H1 (cell line): ENCODE data around the gene SPATA32. TPM values are rescaled to one million over a fixed set of nuclear protein-coding genes. Genes with fewer than 3 reads are reported as not detected.

Experiments used
- CTCF ChIA-PET: fragments of 300-600 bp; sonication (Branson Sonifier 250); formaldehyde crosslinking; loops from one replicate; lab custom pipeline; 2021; ENCODE audit not compliant: partially characterized antibody; lab: Charles Lee
- POLR2A ChIA-PET: fragments of 300-600 bp; sonication (Branson Sonifier 250); formaldehyde crosslinking; loops from one replicate; lab custom pipeline; 2021; ENCODE audit warnings: inconsistent platforms; ENCODE audit not compliant: partially characterized antibody; lab: Charles Lee
- DNase-seq, 2 experiments: peaks; one replicate each; pipeline versions ENCODE4 v3.0.0 to v3.0.0-alpha.2; 2010 to 2022; ENCODE audit warnings: low spot score in 2 of 2, low read depth in 1 of 2, mixed read lengths in 1 of 2
- FAIRE-seq: peaks from 2 replicates; lab custom pipeline; 2011; peaks lifted over from hg19 to GRCh38; lab: Jason Lieb, UNC
- H2AFZ ChIP-seq: 2 replicates; pipeline ENCODE4 v1.8.1; 2012; ENCODE audit warnings: low read length, inconsistent platforms
- H2AK5ac ChIP-seq: 2 replicates; pipeline ENCODE4 v1.6.1; 2013; ENCODE audit warnings: low read depth, low read length
- H2BK120ac ChIP-seq: replicated peaks from 2 replicates; pipeline ENCODE3; 2013; ENCODE audit warnings: low read depth, low read length, inconsistent platforms
- H2BK12ac ChIP-seq: 2 replicates; pipeline ENCODE4 v1.6.1; 2013; ENCODE audit warnings: low read depth, low read length
- H2BK15ac ChIP-seq: 2 replicates; pipeline ENCODE4 v1.6.1; 2013; ENCODE audit warnings: low read length
- H2BK20ac ChIP-seq: 2 replicates; pipeline ENCODE4 v1.6.1; 2013; ENCODE audit warnings: low read length
- H2BK5ac ChIP-seq: 2 replicates; pipeline ENCODE4 v1.6.1; 2013; ENCODE audit warnings: low read depth, low read length
- H3K14ac ChIP-seq: 2 replicates; pipeline ENCODE4 v1.6.1; 2013; ENCODE audit warnings: inconsistent platforms; ENCODE audit not compliant: insufficient read length
- H3K18ac ChIP-seq: 2 replicates; pipeline ENCODE4 v1.6.1; 2013; ENCODE audit warnings: low read length; ENCODE audit errors: extremely low read depth
- H3K23ac ChIP-seq: 2 replicates; pipeline ENCODE4 v1.6.1; 2013; ENCODE audit warnings: inconsistent platforms; ENCODE audit not compliant: insufficient read length
- H3K23me2 ChIP-seq: 2 replicates; pipeline ENCODE4 v1.6.1; 2013; ENCODE audit warnings: low read depth, low read length
- H3K27ac ChIP-seq: 2 replicates; pipeline ENCODE4 v1.6.1; 2011; ENCODE audit warnings: low read depth, low read length, inconsistent platforms
- H3K27me3 ChIP-seq, 4 experiments: replicated peaks in 1 of 4; 1 replicate in 1 of 4; 2 replicates in 3 of 4; pipeline versions ENCODE4 v1.6.1 to v1.8.1; 2011 to 2013; ENCODE audit warnings: low read length in 3 of 4, mild to moderate bottlenecking in 3 of 4, inconsistent platforms in 2 of 4, mixed read lengths in 2 of 4, moderate library complexity in 1 of 4; ENCODE audit not compliant: control insufficient read depth in 3 of 4, insufficient read depth in 3 of 4; ENCODE audit errors: extremely low read depth in 1 of 4
- H3K36me3 ChIP-seq, 4 experiments: 2 replicates each; pipeline versions ENCODE4 v1.6.1 to v1.8.1; 2011 to 2013; ENCODE audit warnings: mild to moderate bottlenecking in 4 of 4, low read length in 3 of 4, moderate library complexity in 2 of 4, control low read depth in 1 of 4, inconsistent platforms in 1 of 4; ENCODE audit not compliant: insufficient read depth in 4 of 4, control insufficient read depth in 2 of 4
- H3K4ac ChIP-seq: replicated peaks from 2 replicates; pipeline ENCODE3; 2013; ENCODE audit warnings: low read length, low read depth, mixed read lengths, inconsistent platforms; ENCODE audit not compliant: insufficient read length
- H3K4me1 ChIP-seq, 4 experiments: replicated peaks in 1 of 4; 1 replicate in 1 of 4; 2 replicates in 3 of 4; pipeline versions ENCODE4 v1.6.1 to v1.8.1; 2011 to 2013; ENCODE audit warnings: low read length in 3 of 4, inconsistent platforms in 2 of 4, mixed read lengths in 1 of 4; ENCODE audit not compliant: insufficient read depth in 4 of 4, control insufficient read depth in 3 of 4
- H3K4me2 ChIP-seq, 2 experiments: 2 replicates each; pipeline versions ENCODE4 v1.6.1 to v1.8.1; 2011 to 2013; ENCODE audit warnings: low read depth in 2 of 2, low read length in 2 of 2, control low read depth in 1 of 2, inconsistent platforms in 1 of 2, mild to moderate bottlenecking in 1 of 2; ENCODE audit not compliant: insufficient read depth in 1 of 2
- H3K4me3 ChIP-seq, 4 experiments: fragments of 200-600, 300-600 bp in 1 of 4; sonication (generic), shearing (Covaris generic), sonication (Bioruptor Twin) in 1 of 4; 2 replicates each; pipeline versions ENCODE4 v1.5.1 to v1.8.1; 2011 to 2016; ENCODE audit warnings: low read length in 4 of 4, low read depth in 3 of 4, control low read depth in 2 of 4, inconsistent platforms in 2 of 4, mild to moderate bottlenecking in 2 of 4, mixed read lengths in 1 of 4, moderate library complexity in 1 of 4; ENCODE audit not compliant: insufficient read depth in 2 of 4; ENCODE audit errors: extremely low read depth in 1 of 4
- H3K56ac ChIP-seq: replicated peaks from 2 replicates; pipeline ENCODE3; 2013; ENCODE audit warnings: low read depth, mild to moderate bottlenecking, mixed read lengths, low read length, inconsistent platforms; ENCODE audit not compliant: insufficient read length
- H3K79me1 ChIP-seq: 2 replicates; pipeline ENCODE4 v1.6.1; 2013; ENCODE audit warnings: low read depth, low read length, control low read depth
- H3K79me2 ChIP-seq, 2 experiments: 2 replicates each; pipeline versions ENCODE4 v1.6.1 to v1.8.1; 2012 to 2013; ENCODE audit warnings: low read length in 2 of 2, mild to moderate bottlenecking in 2 of 2, inconsistent platforms in 1 of 2; ENCODE audit not compliant: insufficient read depth in 2 of 2, control insufficient read depth in 1 of 2
- H3K9ac ChIP-seq, 4 experiments: replicated peaks in 1 of 4; 1 replicate in 1 of 4; 2 replicates in 3 of 4; pipeline versions ENCODE4 v1.6.1 to v1.8.1; 2011 to 2013; ENCODE audit warnings: low read depth in 3 of 4, low read length in 3 of 4, control low read depth in 2 of 4, mild to moderate bottlenecking in 2 of 4, moderate library complexity in 2 of 4, inconsistent platforms in 1 of 4; ENCODE audit errors: extremely low read depth in 1 of 4
- H3K9me3 ChIP-seq, 2 experiments: 2 replicates each; pipeline versions ENCODE4 v1.6.1 to v1.8.1; 2012 to 2013; ENCODE audit warnings: mild to moderate bottlenecking in 2 of 2, moderate library complexity in 2 of 2, control low read depth in 1 of 2, inconsistent platforms in 1 of 2, low read depth in 1 of 2, low read length in 1 of 2, mixed read lengths in 1 of 2; ENCODE audit not compliant: insufficient read depth in 2 of 2
- H4K20me1 ChIP-seq, 2 experiments: replicated peaks in 1 of 2; 2 replicates each; pipeline versions ENCODE3 to v1.8.1; 2011 to 2013; ENCODE audit warnings: inconsistent platforms in 2 of 2, low read length in 2 of 2, mild to moderate bottlenecking in 1 of 2; ENCODE audit not compliant: insufficient read depth in 2 of 2, control insufficient read depth in 1 of 2
- H4K5ac ChIP-seq: 2 replicates; pipeline ENCODE4 v1.6.1; 2013; ENCODE audit warnings: low read length, low read depth, mixed read lengths, inconsistent platforms; ENCODE audit not compliant: insufficient read length
- H4K8ac ChIP-seq: 2 replicates; pipeline ENCODE4 v1.8.0; 2013; ENCODE audit warnings: mild to moderate bottlenecking, moderate library complexity, low read length, inconsistent platforms; ENCODE audit not compliant: insufficient read depth; ENCODE audit errors: extremely low read depth
- H4K91ac ChIP-seq: replicated peaks from 2 replicates; pipeline ENCODE3; 2013; ENCODE audit warnings: low read length, mixed read lengths, inconsistent platforms; ENCODE audit not compliant: insufficient read length
- CBX5 ChIP-seq: fragments of 300-800, 300-1000 bp; sonication (generic); IDR thresholded peaks from 2 replicates; pipeline ENCODE4 v1.7.1; 2016; ENCODE audit warnings: antibody characterized with exemption, low read length, low read depth
- EGR1 ChIP-seq: IDR thresholded peaks from 2 replicates; pipeline ENCODE4 v1.6.1; 2011; ENCODE audit warnings: low read depth, low read length, borderline replicate concordance
- EP300 ChIP-seq, 2 experiments: IDR thresholded peaks; 1 replicate in 1 of 2; 2 replicates in 1 of 2; pipeline ENCODE4 v1.6.1; 2011 to 2012; ENCODE audit warnings: low read depth in 2 of 2, low read length in 2 of 2, mild to moderate bottlenecking in 2 of 2, borderline replicate concordance in 1 of 2, inconsistent platforms in 1 of 2, moderate library complexity in 1 of 2
- HDAC2 ChIP-seq, 2 experiments: fragments of 300-600 bp in 1 of 2; sonication (generic) in 1 of 2; IDR thresholded peaks; 2 replicates each; pipeline ENCODE4 v1.6.1; 2011 to 2012; ENCODE audit warnings: low read depth in 2 of 2, low read length in 2 of 2, mild to moderate bottlenecking in 2 of 2, moderate library complexity in 2 of 2, borderline replicate concordance in 1 of 2, inconsistent platforms in 1 of 2
- HDAC6 ChIP-seq: IDR thresholded peaks from one replicate; pipeline ENCODE4 v1.7.1; 2012; ENCODE audit warnings: low read depth, mild to moderate bottlenecking, inconsistent platforms, low read length, moderate library complexity
- NRF1 ChIP-seq: IDR thresholded peaks from 2 replicates; pipeline ENCODE4 v1.6.1; 2011; ENCODE audit warnings: mild to moderate bottlenecking, low read depth, low read length, improper control_type of control experiment
- RNF2 ChIP-seq: fragments of 200-900, 300-1000 bp; sonication (generic); IDR thresholded peaks from 2 replicates; pipeline ENCODE4 v1.7.1; 2016; ENCODE audit warnings: borderline replicate concordance, low read depth, mild to moderate bottlenecking, antibody characterized with exemption, low read length; ENCODE audit not compliant: poor library complexity, severe bottlenecking; ENCODE audit errors: missing control alignments
- SAP30 ChIP-seq: fragments of 300-600 bp; sonication (generic); IDR thresholded peaks from 2 replicates; pipeline ENCODE4 v1.7.1; 2012; ENCODE audit warnings: low read length, moderate library complexity, mild to moderate bottlenecking, inconsistent platforms; ENCODE audit not compliant: insufficient read depth, insufficient replicate concordance
- WGBS, 2 experiments: shearing (Covaris generic) in 1 of 2; methylation state at CpG; one replicate each; pipeline versions ENCODE4 v1.1.6 to v1.1.7; 2013 to 2015; ENCODE audit warnings: low lambda C conversion rate in 2 of 2, mixed read lengths in 2 of 2, inconsistent platforms in 1 of 2, low coverage in 1 of 2, missing lambda C conversion rate in 1 of 2; ENCODE audit not compliant: insufficient replicate concordance in 2 of 2, insufficient coverage in 1 of 2, insufficient read length in 1 of 2; ENCODE audit errors: extremely low coverage in 1 of 2, missing lambda C conversion rate in 1 of 2; 5-methylcytosine and 5-hydroxymethylcytosine counted together
- polyA plus RNA-seq, 7 experiments: library from polyadenylated mRNA; depleted of rRNA in 3 of 7; stranded (reverse) in 5 of 7; unstranded in 2 of 7; fragments of >200 nt in 5 of 7; fragments of 200-250 nt in 2 of 7; gene quantifications; 1 replicate in 5 of 7; 2 replicates in 1 of 7; 4 replicates in 1 of 7; pipeline versions ENCODE4 v1.2.1 to v1.2.3, GENCODE V29; 2011 to 2013; ENCODE audit warnings: missing spikeins in 2 of 7, mixed read lengths in 2 of 7
- total RNA-seq: library from RNA; stranded (reverse); fragmentation: NEBNext Ultra II Directional; extraction: Animal tissue kit (Norgen Biotek cat#: 25700); gene quantifications from 2 replicates; pipeline ENCODE4 v1.2.1, GENCODE V29; 2021
- TF ChIP-seq, protein P1 (sequence below), 3 experiments: IDR thresholded peaks; 1 replicate in 2 of 3; 2 replicates in 1 of 3; pipeline versions ENCODE4 v1.5.1 to v1.6.1; 2011; ENCODE audit warnings: low read length in 3 of 3, mild to moderate bottlenecking in 3 of 3, inconsistent platforms in 2 of 3, low read depth in 1 of 3, moderate library complexity in 1 of 3; ENCODE audit not compliant: insufficient read depth in 1 of 3; ENCODE audit errors: control extremely low read depth in 1 of 3

SPATA32 gene
- total and polyA plus RNA-seq, 2 of the 8 experiments (the other 6 are each of a cell fraction or from before 2014, with no cell fraction given) = 0.24 TPM; not detected in 1

DNA sequence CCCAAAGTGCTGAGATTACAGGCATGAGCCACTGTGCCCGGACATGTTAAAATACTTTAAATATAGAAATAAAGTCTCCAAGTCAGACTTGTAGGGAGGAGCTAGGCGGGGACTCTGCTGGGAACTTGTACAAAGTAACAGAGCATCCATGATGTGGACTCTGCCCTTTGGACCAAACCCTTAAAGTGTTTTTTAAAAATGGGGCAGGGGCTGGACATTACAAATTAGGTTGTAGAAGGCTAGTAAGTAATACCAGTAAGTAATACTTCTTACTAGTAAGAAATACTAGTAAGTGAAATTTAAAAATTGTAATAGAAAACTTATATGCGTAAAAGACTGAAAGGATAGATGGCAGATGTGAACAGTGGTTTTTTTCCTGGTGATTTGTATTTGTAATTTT lies 9.7 kb upstream of the SPATA32 start:
- no peak for FAIRE-seq
- CTCF ChIA-PET = interaction anchor here (0.6 to 29.1 kb wide), 33 partner anchors 9 to 294 kb away, joined by 3 to 579 read pairs (median 4); partner anchors contain the start of genes HEXIM1, MAP3K14 and SPATA32

More for the DNA sequence above, 9.7 kb upstream of the SPATA32 start:
- no peaks in the 10 kb centered on the region for H3K9me3 ChIP-seq
- no peak overlapping the region for H4K5ac ChIP-seq
- TF ChIP-seq HDAC6 = no peak
- TF ChIP-seq NRF1 = no peak
- TF ChIP-seq RNF2 = no peak
- no peak for TF ChIP-seq EP300 (IDR thresholded peaks at IDR 0.05; ENCODE audit: borderline replicate concordance in 1 of 2, low read depth in 2 of 2, low read length in 2 of 2)
- no peak for TF ChIP-seq CBX5
- no peak for TF ChIP-seq EGR1
- no peak for TF ChIP-seq SAP30
- no peak for TF ChIP-seq HDAC2 (IDR thresholded peaks at IDR 0.05; ENCODE audit: borderline replicate concordance in 1 of 2, low read depth in 2 of 2, low read length in 2 of 2)
- TF ChIP-seq, protein P1, sequence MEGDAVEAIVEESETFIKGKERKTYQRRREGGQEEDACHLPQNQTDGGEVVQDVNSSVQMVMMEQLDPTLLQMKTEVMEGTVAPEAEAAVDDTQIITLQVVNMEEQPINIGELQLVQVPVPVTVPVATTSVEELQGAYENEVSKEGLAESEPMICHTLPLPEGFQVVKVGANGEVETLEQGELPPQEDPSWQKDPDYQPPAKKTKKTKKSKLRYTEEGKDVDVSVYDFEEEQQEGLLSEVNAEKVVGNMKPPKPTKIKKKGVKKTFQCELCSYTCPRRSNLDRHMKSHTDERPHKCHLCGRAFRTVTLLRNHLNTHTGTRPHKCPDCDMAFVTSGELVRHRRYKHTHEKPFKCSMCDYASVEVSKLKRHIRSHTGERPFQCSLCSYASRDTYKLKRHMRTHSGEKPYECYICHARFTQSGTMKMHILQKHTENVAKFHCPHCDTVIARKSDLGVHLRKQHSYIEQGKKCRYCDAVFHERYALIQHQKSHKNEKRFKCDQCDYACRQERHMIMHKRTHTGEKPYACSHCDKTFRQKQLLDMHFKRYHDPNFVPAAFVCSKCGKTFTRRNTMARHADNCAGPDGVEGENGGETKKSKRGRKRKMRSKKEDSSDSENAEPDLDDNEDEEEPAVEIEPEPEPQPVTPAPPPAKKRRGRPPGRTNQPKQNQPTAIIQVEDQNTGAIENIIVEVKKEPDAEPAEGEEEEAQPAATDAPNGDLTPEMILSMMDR (IDR thresholded peaks at IDR 0.05; ENCODE audit: control extremely low read depth in 1 of 3, insufficient read depth in 1 of 3, low read depth in 1 of 3, low read length in 3 of 3) = no peak
- H2BK5ac ChIP-seq = no peak overlapping the region
- H3K23me2 ChIP-seq = no peaks in the 10 kb centered on the region
- no peak overlapping the region for H4K8ac ChIP-seq
- no peak overlapping the region for H2AFZ ChIP-seq
- H3K18ac ChIP-seq = no peak overlapping the region
- H2BK15ac ChIP-seq = no peak overlapping the region
- H3K23ac ChIP-seq = no peak overlapping the region
- 88% methylated on average over 3 of the region's 3 CpGs; no CpG with 5 or more reads in 1 of the 2 experiments for WGBS, 2 experiments
- H2BK12ac ChIP-seq = no peak overlapping the region
- no peak overlapping the region for H3K14ac ChIP-seq
- H3K79me1 ChIP-seq = no peaks in the 10 kb centered on the region
- no peak overlapping the region for H2BK20ac ChIP-seq
- no peak overlapping the region for H3K4me2 ChIP-seq
- H2AK5ac ChIP-seq = no peak overlapping the region
- H4K20me1 ChIP-seq = no peaks in the 10 kb centered on the region
- H3K9ac ChIP-seq = no peak overlapping the region
- no peak overlapping the region for H3K27ac ChIP-seq
- H3K27me3 ChIP-seq = no peaks in the 10 kb centered on the region
- peaks cover 0 to 1% (median 0%) of the 10 kb centered on the region in 4 experiments; a peak in 1 of 7 replicates for H3K4me1 ChIP-seq
- no peak overlapping the region for H2BK120ac ChIP-seq
- no peak overlapping the region for H3K4me3 ChIP-seq
- H3K4ac ChIP-seq = no peak overlapping the region
- POLR2A ChIA-PET = interaction anchor here (1.5 kb wide), 1 partner anchor 13 kb away, joined by 5 read pairs; no protein-coding TSS in a partner anchor
- DNase-seq = no peak
- no peak overlapping the region for H4K91ac ChIP-seq
- no peaks in the 10 kb centered on the region for H3K79me2 ChIP-seq
- no peak overlapping the region for H3K56ac ChIP-seq
- H3K36me3 ChIP-seq = peaks cover 4 to 15% (median 11%) of the 10 kb centered on the region in 4 experiments
